Mesothelial cell of epicardium (in vitro differentiated cells): ENCODE results near the gene EVC. TPM values are rescaled to one million over a fixed set of nuclear protein-coding genes. Genes with fewer than 3 reads are reported as not detected.

Experiments
- DNase-seq, 2 experiments: peaks; one replicate each; pipeline ENCODE4 v3.0.0; 2021; ENCODE audit warnings: low spot score in 2 of 2; ENCODE audit not compliant: unreplicated experiment in 2 of 2
- H3K27ac Mint-ChIP-seq: 2 replicates; pipeline ENCODE4 v1.8.0; 2021; ENCODE audit warnings: mixed read lengths
- H3K27me3 Mint-ChIP-seq: 2 replicates; pipeline ENCODE4 v1.8.0; 2021; ENCODE audit warnings: low read depth, mixed read lengths
- H3K36me3 Mint-ChIP-seq: 2 replicates; pipeline ENCODE4 v1.8.0; 2021; ENCODE audit warnings: mixed read lengths
- H3K4me1 Mint-ChIP-seq: 2 replicates; pipeline ENCODE4 v1.8.0; 2021; ENCODE audit warnings: mixed read lengths
- H3K4me3 Mint-ChIP-seq: 2 replicates; pipeline ENCODE4 v1.8.0; 2021; ENCODE audit warnings: mild to moderate bottlenecking, moderate library complexity, mixed read lengths
- H3K9me3 Mint-ChIP-seq: 2 replicates; pipeline ENCODE4 v1.8.0; 2021; ENCODE audit warnings: mixed read lengths
- total RNA-seq: library from RNA; stranded (reverse); gene quantifications from 3 replicates; pipeline ENCODE4 v1.2.1, GENCODE V29; 2021
- TF ChIP-seq, protein P1 (sequence below): fragments of 200-600 bp; sonication (generic); IDR thresholded peaks from one replicate; pipeline ENCODE4 v1.5.0; 2021; ENCODE audit warnings: antibody characterized with exemption; ENCODE audit not compliant: unreplicated experiment

EVC gene
- total RNA-seq, 1 donor from 2014 or later: 51.4 TPM

DNA sequence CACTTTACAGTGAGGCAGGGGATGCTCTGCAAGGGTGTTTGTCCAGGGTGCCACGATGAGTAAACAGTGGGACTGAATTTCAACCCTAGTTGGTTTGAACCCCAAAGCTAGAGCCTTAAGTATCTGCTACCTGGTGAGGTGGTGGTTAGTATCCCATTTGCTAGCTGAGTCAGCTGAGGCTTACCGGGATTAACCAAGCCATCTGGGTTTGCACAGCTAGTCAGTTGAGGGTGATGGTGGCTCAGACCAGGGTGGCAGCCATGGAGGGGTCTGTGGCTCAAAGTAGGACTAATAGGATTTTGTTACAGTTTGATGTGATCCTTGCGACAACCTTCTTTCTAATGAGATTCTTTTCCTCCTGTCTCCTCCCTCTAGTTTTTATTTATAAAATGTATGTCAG is 1.9 kb downstream of the EVC start:
- Mint-ChIP-seq H3K9me3 (peaks cover 9% of the 10 kb centered on the region), H3K27me3 (no peaks in the 10 kb centered on the region), H3K27ac (no peak overlapping the region), H3K4me3 (peak overlapping the region; percentile 77), H3K4me1 (peaks cover 18% of the 10 kb centered on the region), H3K36me3 (peaks cover 19% of the 10 kb centered on the region)
- DNase-seq: no peak
- TF ChIP-seq, protein P1, sequence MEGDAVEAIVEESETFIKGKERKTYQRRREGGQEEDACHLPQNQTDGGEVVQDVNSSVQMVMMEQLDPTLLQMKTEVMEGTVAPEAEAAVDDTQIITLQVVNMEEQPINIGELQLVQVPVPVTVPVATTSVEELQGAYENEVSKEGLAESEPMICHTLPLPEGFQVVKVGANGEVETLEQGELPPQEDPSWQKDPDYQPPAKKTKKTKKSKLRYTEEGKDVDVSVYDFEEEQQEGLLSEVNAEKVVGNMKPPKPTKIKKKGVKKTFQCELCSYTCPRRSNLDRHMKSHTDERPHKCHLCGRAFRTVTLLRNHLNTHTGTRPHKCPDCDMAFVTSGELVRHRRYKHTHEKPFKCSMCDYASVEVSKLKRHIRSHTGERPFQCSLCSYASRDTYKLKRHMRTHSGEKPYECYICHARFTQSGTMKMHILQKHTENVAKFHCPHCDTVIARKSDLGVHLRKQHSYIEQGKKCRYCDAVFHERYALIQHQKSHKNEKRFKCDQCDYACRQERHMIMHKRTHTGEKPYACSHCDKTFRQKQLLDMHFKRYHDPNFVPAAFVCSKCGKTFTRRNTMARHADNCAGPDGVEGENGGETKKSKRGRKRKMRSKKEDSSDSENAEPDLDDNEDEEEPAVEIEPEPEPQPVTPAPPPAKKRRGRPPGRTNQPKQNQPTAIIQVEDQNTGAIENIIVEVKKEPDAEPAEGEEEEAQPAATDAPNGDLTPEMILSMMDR: no peak

DNA sequence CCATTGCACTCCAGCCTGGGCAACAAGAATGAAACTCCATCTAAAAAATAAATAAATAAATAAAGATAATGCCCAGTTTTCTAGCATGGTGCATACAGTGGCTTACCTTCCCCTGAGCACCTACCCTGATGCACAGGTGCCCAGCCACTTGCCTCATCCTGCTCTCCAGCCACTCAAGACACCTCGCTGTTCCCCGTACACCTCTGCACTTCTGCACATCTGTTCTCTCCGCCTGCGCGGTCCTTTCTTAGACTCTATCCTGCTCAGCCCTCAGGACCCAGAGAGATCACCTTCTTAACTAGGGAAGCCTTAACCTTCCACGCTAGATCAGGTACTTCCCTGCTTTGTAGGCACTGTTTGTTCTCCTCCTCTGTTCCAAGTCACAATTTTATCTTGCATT is 2.9 kb downstream of the EVC start:
- Mint-ChIP-seq H3K9me3 (peaks cover 9% of the 10 kb centered on the region), H3K27me3 (no peaks in the 10 kb centered on the region), H3K4me3 (peak overlapping the region; percentile 7), H3K36me3 (peaks cover 19% of the 10 kb centered on the region), H3K27ac (no peak overlapping the region), H3K4me1 (peaks cover 17% of the 10 kb centered on the region)
- DNase-seq: no peak
- TF ChIP-seq, protein P1: no peak

DNA sequence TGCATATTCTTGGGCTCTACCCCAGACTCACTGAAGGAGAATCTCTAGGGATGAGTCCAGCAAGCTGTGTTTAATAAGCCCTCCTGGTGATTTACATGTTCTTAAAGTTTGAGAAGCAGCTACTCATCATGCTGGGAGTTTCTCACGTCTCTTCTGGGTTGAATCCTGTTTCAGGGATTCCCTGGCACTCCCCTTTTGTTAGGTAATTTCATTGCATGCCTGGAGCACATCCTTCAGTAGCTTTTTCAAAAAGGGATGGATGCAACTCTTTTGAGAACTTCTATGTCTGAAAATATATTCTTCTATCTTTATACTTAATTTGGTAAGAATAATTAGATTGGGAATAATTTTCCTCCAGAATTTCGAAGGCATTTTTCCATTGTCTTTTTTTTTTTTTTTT is 4.4 kb downstream of the EVC start:
- no peak overlapping the region for H3K27ac Mint-ChIP-seq
- H3K9me3 Mint-ChIP-seq: peaks cover 9% of the 10 kb centered on the region
- TF ChIP-seq, protein P1: no peak
- H3K36me3 Mint-ChIP-seq: peaks cover 22% of the 10 kb centered on the region
- H3K27me3 Mint-ChIP-seq: no peaks in the 10 kb centered on the region
- DNase-seq: no peak
- peaks cover 15% of the 10 kb centered on the region for H3K4me1 Mint-ChIP-seq
- H3K4me3 Mint-ChIP-seq: no peak overlapping the region

DNA sequence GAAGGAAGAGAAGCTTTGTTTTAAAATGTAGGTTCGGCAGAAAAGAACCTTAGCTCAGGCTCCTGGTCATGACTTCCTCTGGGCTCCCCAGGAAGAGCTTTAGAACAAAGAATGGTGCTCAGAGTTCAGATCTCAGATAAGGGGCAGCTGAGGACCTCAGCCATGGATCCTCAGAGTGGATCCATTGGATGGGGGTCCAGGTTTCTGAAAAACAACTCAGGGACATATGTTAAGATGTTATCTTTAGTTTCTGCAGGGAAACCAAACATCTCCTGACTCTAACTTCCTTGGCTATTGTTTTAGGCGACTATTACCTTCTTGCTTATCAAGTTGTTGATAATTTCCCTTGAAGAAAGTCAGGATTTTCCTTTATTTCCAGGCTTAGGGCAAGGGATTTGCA is 5.4 kb downstream of the EVC start:
- peaks cover 11% of the 10 kb centered on the region for H3K4me1 Mint-ChIP-seq
- H3K4me3 Mint-ChIP-seq: no peak overlapping the region
- DNase-seq: no peak
- no peak overlapping the region for H3K27ac Mint-ChIP-seq
- TF ChIP-seq, protein P1: no peak
- peaks cover 27% of the 10 kb centered on the region for H3K36me3 Mint-ChIP-seq
- no peaks in the 10 kb centered on the region for H3K27me3 Mint-ChIP-seq
- peaks cover 9% of the 10 kb centered on the region for H3K9me3 Mint-ChIP-seq

DNA sequence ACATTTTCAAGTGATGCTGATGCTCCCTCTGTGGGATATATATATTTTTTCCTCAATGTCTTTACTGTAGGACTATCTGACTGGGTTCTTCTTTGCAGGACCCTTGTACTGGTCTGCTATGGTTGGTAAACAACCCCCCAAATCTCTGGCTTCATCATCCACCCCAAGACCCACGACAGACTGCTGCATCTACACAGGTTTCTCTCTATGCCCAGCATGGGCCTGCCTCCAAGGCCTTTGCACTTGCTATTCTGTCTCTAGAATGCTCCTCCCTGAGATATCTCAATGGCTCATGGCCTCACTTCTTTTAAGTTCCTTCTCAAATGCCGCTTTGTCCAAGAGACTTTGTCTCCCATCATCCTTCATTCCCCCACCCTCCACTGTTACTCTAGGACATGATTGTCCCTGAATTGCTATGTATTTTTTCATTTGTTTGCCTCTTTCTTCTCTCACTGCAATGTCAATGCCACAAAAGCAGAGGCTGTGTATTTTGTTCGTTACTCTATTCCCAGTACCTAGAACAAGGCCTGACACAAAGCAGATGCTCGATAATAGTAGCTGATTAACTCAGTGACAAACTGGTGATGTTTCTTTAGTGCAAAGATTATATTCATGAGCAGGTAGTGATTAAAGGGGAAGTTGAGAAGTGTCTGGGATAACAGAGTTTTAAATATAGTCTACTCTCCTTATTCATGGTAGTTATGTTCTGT is 6.6 kb downstream of the EVC start:
- Mint-ChIP-seq H3K4me3 (no peak overlapping the region), H3K4me1 (peaks cover 1% of the 10 kb centered on the region), H3K9me3 (peaks cover 9% of the 10 kb centered on the region), H3K36me3 (peaks cover 31% of the 10 kb centered on the region), H3K27ac (no peak overlapping the region), H3K27me3 (no peaks in the 10 kb centered on the region)
- TF ChIP-seq, protein P1: no peak
- DNase-seq: no peak
